ENCODE results near the gene RREB1.

DNA sequence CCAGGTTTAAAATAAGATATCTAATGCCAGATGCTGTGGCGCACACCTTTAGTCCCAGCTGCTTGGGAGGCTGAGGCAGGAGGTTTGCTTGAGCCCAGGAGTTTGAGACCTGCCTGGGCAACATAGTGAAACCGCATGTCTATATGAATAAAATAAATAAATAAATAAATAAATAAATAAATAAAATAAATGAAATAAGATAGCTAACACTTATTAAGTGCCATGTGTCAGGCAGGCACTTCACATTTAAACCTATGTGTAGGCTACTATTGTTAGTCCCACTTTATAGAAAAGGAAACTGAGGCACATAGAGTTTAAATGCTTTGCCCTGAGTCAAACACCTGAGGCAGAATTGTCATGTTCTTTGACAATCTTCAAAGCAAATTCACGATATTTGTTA is 32.9 kb upstream of the RREB1 start:
- TF ChIP-seq POLR2AphosphoS5 (IDR thresholded peaks at IDR 0.05; ENCODE audit: low read depth, low read length) (no peak), POLR2A (IDR thresholded peaks at IDR 0.05; ENCODE audit: low read depth, low read length) (no peak), TAF1 (IDR thresholded peaks at IDR 0.05; ENCODE audit: low read depth, low read length) (no peak), SPI1 (IDR thresholded peaks at IDR 0.05; ENCODE audit: low read depth, low read length) (no peak), PAX5 (IDR thresholded peaks at IDR 0.05; ENCODE audit: insufficient read depth, low read length, severe bottlenecking) (no peak)

Data from GM12891 (cell line).